BLaER1 (cell line): Measurements from ENCODE around the gene GLTP.
"Not testable (repeated sequence)": the region's sequence is repeated elsewhere in the genome, so short reads cannot be mapped to it uniquely, and the experiment has no call there.

Source experiments
- H3K27ac ChIP-seq: shearing (Covaris generic); formaldehyde crosslinking; 2 replicates; pipeline ENCODE4 v1.8.1; 2022
- H3K27me3 ChIP-seq: shearing (Covaris generic); formaldehyde crosslinking; 2 replicates; pipeline ENCODE4 v1.8.1; 2022
- H3K36me3 ChIP-seq: shearing (Covaris generic); formaldehyde crosslinking; 2 replicates; pipeline ENCODE4 v1.8.1; 2022
- H3K4me1 ChIP-seq: shearing (Covaris generic); formaldehyde crosslinking; 2 replicates; pipeline ENCODE4 v1.8.1; 2022
- H3K4me2 ChIP-seq: shearing (Covaris generic); formaldehyde crosslinking; 2 replicates; pipeline ENCODE4 v1.8.1; 2022
- H3K4me3 ChIP-seq: shearing (Covaris generic); formaldehyde crosslinking; 2 replicates; pipeline ENCODE4 v1.8.1; 2022
- H3K9ac ChIP-seq: shearing (Covaris generic); formaldehyde crosslinking; 2 replicates; pipeline ENCODE4 v1.8.1; 2022
- H3K9me3 ChIP-seq: shearing (Covaris generic); formaldehyde crosslinking; 2 replicates; pipeline ENCODE4 v1.8.1; 2022
- H4K20me1 ChIP-seq: shearing (Covaris generic); formaldehyde crosslinking; 2 replicates; pipeline ENCODE4 v1.8.1; 2022
- Cebpa-rat ChIP-seq: shearing (Covaris generic); IDR thresholded peaks from 2 replicates; pipeline ENCODE4 v1.8.1; 2022

Gene GLTP

GRCh38 chr12:109880043-109880931 lies at the start of gene GLTP:
Gene GLTP, minus strand, starts transcription at chr12:109880541. Its CDS starts 167 bp downstream, at chr12:109880374.
- H3K9me3 ChIP-seq = no peaks in the 10 kb centered on the region
- peak within 1 kb of the TSS; percentile 83 for H3K27ac ChIP-seq
- peak within 1 kb of the TSS; percentile 88 for H3K9ac ChIP-seq
- peaks cover 26% of the 10 kb centered on the region for H4K20me1 ChIP-seq
- no peaks in the 10 kb centered on the region for H3K36me3 ChIP-seq
- H3K4me3 ChIP-seq = peak within 1 kb of the TSS; percentile 95
- H3K27me3 ChIP-seq = no peaks in the 10 kb centered on the region
- peak within 1 kb of the TSS; percentile 99 for H3K4me2 ChIP-seq
- peaks cover 50% of the 10 kb centered on the region for H3K4me1 ChIP-seq
- no peak for TF ChIP-seq Cebpa-rat

- not testable (repeated sequence) for H3K4me3 ChIP-seq
- peaks cover 72% of the 10 kb centered on the region for H3K36me3 ChIP-seq
Measured at GRCh38 chr12:109929326-109929725, 49.0 kb upstream of the GLTP start.

GRCh38 chr12:109928058-109928656 lies 47.8 kb upstream of the GLTP start:
- H3K27ac ChIP-seq = no peak overlapping the region
- no peaks in the 10 kb centered on the region for H4K20me1 ChIP-seq
- H3K4me1 ChIP-seq = peaks cover 59% of the 10 kb centered on the region
- TF ChIP-seq Cebpa-rat = no peak
- no peak overlapping the region for H3K4me2 ChIP-seq
- H3K36me3 ChIP-seq = peaks cover 68% of the 10 kb centered on the region
- no peaks in the 10 kb centered on the region for H3K9me3 ChIP-seq
- no peak overlapping the region for H3K4me3 ChIP-seq
- no peaks in the 10 kb centered on the region for H3K27me3 ChIP-seq
- H3K9ac ChIP-seq = no peak overlapping the region

More at GRCh38 chr12:109929326-109929725, 49.0 kb upstream of the GLTP start:
- not testable (repeated sequence) for H3K4me2 ChIP-seq, H3K9ac ChIP-seq, H3K27me3 ChIP-seq, H4K20me1 ChIP-seq, H3K27ac ChIP-seq, H3K9me3 ChIP-seq
- peaks cover 64% of the 10 kb centered on the region for H3K4me1 ChIP-seq

- H3K27ac ChIP-seq = no peak overlapping the region
- no peaks in the 10 kb centered on the region for H3K9me3 ChIP-seq
- no peak for TF ChIP-seq Cebpa-rat
- H3K4me1 ChIP-seq = peaks cover 54% of the 10 kb centered on the region
- no peaks in the 10 kb centered on the region for H4K20me1 ChIP-seq
- H3K27me3 ChIP-seq = no peaks in the 10 kb centered on the region
- H3K4me2 ChIP-seq = no peak overlapping the region
- no peak overlapping the region for H3K4me3 ChIP-seq
- peaks cover 65% of the 10 kb centered on the region for H3K36me3 ChIP-seq
- H3K9ac ChIP-seq = no peak overlapping the region
Measured at GRCh38 chr12:109927622-109928021, 47.3 kb upstream of the GLTP start.

GRCh38 chr12:109926488-109927210 lies 46.3 kb upstream of the GLTP start:
- Histone ChIP-seq H3K4me2 (no peak overlapping the region), H3K27me3 (no peaks in the 10 kb centered on the region), H3K27ac (no peak overlapping the region), H3K4me3 (no peak overlapping the region), H3K36me3 (peaks cover 64% of the 10 kb centered on the region), H4K20me1 (no peaks in the 10 kb centered on the region), H3K4me1 (peaks cover 44% of the 10 kb centered on the region), H3K9me3 (no peaks in the 10 kb centered on the region), H3K9ac (no peak overlapping the region)
- TF ChIP-seq Cebpa-rat = no peak

- Histone ChIP-seq H3K9me3 (no peaks in the 10 kb centered on the region), H3K4me2 (no peak overlapping the region), H3K27ac (no peak overlapping the region), H3K36me3 (peaks cover 64% of the 10 kb centered on the region), H3K4me3 (no peak overlapping the region), H3K27me3 (no peaks in the 10 kb centered on the region), H3K4me1 (peaks cover 43% of the 10 kb centered on the region), H4K20me1 (no peaks in the 10 kb centered on the region), H3K9ac (no peak overlapping the region)
- TF ChIP-seq Cebpa-rat = no peak
Measured at GRCh38 chr12:109926016-109926415, 45.7 kb upstream of the GLTP start.

- no peak for TF ChIP-seq Cebpa-rat
- no peak overlapping the region for H3K4me3 ChIP-seq
- H3K9me3 ChIP-seq = no peaks in the 10 kb centered on the region
- peak overlapping the region; percentile 34 for H3K4me2 ChIP-seq
- peaks cover 38% of the 10 kb centered on the region for H3K4me1 ChIP-seq
- no peak overlapping the region for H3K9ac ChIP-seq
- H3K27ac ChIP-seq = peak overlapping the region; percentile 53
- no peaks in the 10 kb centered on the region for H3K27me3 ChIP-seq
- H4K20me1 ChIP-seq = no peaks in the 10 kb centered on the region
- H3K36me3 ChIP-seq = peaks cover 64% of the 10 kb centered on the region
Measured at GRCh38 chr12:109925185-109925840, 45.0 kb upstream of the GLTP start.

GRCh38 chr12:109923481-109924245 lies 43.3 kb upstream of the GLTP start:
- Histone ChIP-seq H3K27ac (no peak overlapping the region), H3K36me3 (peaks cover 68% of the 10 kb centered on the region), H3K27me3 (no peaks in the 10 kb centered on the region), H3K4me1 (peaks cover 30% of the 10 kb centered on the region), H4K20me1 (no peaks in the 10 kb centered on the region), H3K9ac (no peak overlapping the region), H3K4me3 (no peak overlapping the region), H3K9me3 (no peaks in the 10 kb centered on the region), H3K4me2 (no peak overlapping the region)
- TF ChIP-seq Cebpa-rat = no peak

- TF ChIP-seq Cebpa-rat = no peak
- Histone ChIP-seq H3K9me3 (no peaks in the 10 kb centered on the region), H3K4me1 (peaks cover 30% of the 10 kb centered on the region), H3K9ac (no peak overlapping the region), H3K36me3 (peaks cover 68% of the 10 kb centered on the region), H3K4me3 (no peak overlapping the region), H4K20me1 (no peaks in the 10 kb centered on the region), H3K27me3 (no peaks in the 10 kb centered on the region), H3K4me2 (no peak overlapping the region), H3K27ac (no peak overlapping the region)
Measured at GRCh38 chr12:109923038-109923437, 42.7 kb upstream of the GLTP start.
